VCaP (cell line): ENCODE results near the gene ARL14EPL.
A peak's percentile ranks its signal among the peaks of the same experiment; 100 is the strongest.

Source experiments
- H3K27ac ChIP-seq: fragments of 450-650 bp; 2 replicates; pipeline ENCODE4 v1.5.1; 2017
- CTCF ChIP-seq: fragments of 450-650 bp; conservative IDR thresholded peaks from 2 replicates; pipeline ENCODE4 v1.5.1; 2017; ENCODE audit warnings: mild to moderate bottlenecking, moderate library complexity

The ARL14EPL gene

GRCh38 chr5:116032094-116032517 lies at the start of gene ARL14EPL:
TSS of gene ARL14EPL (plus strand) at chr5:116032472. CDS start at chr5:116051466, 18,994 bp downstream.
- 0 out of 2 replicates have a peak, but pooled peaks have one; percentile 5 for TF ChIP-seq CTCF
- H3K27ac ChIP-seq, result no peak within 1 kb of the TSS

GRCh38 chr5:115983519-115983918 lies 48.8 kb upstream of the ARL14EPL start:
- H3K27ac ChIP-seq, result no peak overlapping the region
- TF ChIP-seq CTCF, result no peak

DNA sequence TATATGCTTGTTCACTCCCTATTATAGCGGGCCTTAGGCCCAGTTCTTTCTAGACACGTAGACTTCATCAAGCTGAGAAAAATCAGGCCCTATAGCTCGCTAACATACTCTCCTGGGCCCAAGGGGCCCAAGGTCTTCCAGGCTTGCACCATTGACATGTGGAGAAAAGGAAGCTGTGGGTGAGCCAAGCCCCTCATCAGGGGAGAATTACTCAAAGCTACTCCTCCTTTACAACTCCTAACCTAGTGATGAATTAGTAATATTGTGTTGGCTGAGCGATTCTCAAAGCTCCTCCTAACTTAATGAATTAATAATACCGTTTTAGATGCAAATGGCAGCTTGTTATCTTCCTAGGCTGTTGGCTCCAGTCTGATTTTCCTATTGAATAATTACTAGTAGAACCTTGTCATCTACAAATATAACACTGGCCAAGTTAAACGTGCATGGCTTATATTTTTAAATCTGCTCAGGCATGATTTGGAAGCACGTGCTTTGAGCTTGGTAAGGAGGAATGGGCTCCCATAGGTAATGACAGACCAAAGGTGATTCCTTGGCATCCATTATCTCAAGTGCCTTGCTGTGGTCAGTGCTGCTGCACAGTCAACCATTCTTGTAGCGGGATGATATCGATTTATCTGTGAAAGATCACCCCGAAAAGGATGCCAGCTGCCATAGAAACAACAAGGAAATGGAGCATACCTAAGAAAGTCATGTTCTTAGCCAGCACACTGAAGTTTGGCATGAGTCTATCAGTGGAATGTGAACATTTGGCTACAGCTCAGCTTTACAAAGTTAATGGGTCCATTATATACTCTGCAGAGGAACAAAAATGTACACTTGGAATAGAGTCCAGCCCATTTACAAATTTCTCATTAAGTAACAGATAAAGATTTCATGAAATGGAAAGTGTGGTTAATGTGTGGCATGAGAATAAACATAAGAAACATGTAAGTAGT lies 46.2 kb upstream of the ARL14EPL start:
- no peak overlapping the region for H3K27ac ChIP-seq
- no peak for TF ChIP-seq CTCF

GRCh38 chr5:115988002-115988401 lies 44.3 kb upstream of the ARL14EPL start:
- TF ChIP-seq CTCF, result no peak
- no peak overlapping the region for H3K27ac ChIP-seq

GRCh38 chr5:115992848-115993350 lies 39.4 kb upstream of the ARL14EPL start:
- TF ChIP-seq CTCF, result no peak
- no peak overlapping the region for H3K27ac ChIP-seq

- no peak overlapping the region for H3K27ac ChIP-seq
- TF ChIP-seq CTCF, result no peak
These were observed 36.9 kb upstream of the ARL14EPL start for GRCh38 chr5:115995351-115995750.

- no peak for TF ChIP-seq CTCF
- no peak overlapping the region for H3K27ac ChIP-seq
These were observed 30.0 kb upstream of the ARL14EPL start for GRCh38 chr5:116002116-116002906.
